Activated naive CD4-positive, alpha-beta T cell treated with anti-CD3 and anti-CD28 coated beads, Interleukin-2, amount 50 U/mL, for 72 hours (primary cell): ENCODE results near the gene SPINK2. TPM values are rescaled to one million over a fixed set of nuclear protein-coding genes. Genes with fewer than 3 reads are reported as not detected.

Experiments used
- ATAC-seq, 2 donors: fragments of 150-1000 bp; cut with Tn5 transposase; 2 replicates each; pipeline ENCODE4 v1.10.0; 2021; ENCODE audit warnings: mild to moderate bottlenecking in 2 of 2, moderate library complexity in 2 of 2
- DNase-seq, 2 donors: peaks; one replicate each; pipeline ENCODE4 v3.0.0; 2021 to 2022; ENCODE audit warnings: low spot score in 2 of 2
- H3K27ac Mint-ChIP-seq, 2 donors: one replicate each; pipeline ENCODE4 v1.8.0; 2022; ENCODE audit warnings: mild to moderate bottlenecking in 2 of 2, mixed read lengths in 2 of 2
- H3K36me3 Mint-ChIP-seq, 2 donors: one replicate each; pipeline ENCODE4 v1.8.0; 2022; ENCODE audit warnings: mixed read lengths in 2 of 2
- H3K9me3 Mint-ChIP-seq, 2 donors: one replicate each; pipeline ENCODE4 v1.8.0; 2022; ENCODE audit warnings: mixed read lengths in 2 of 2
- total RNA-seq, 2 donors: library from RNA; stranded (reverse); gene quantifications; one replicate each; pipeline ENCODE4 v1.2.3, GENCODE V29; 2022

SPINK2 gene
- total RNA-seq, 2 donors from 2014 or later, result 1.1 TPM; not detected in 1

GRCh38 chr4:56817840-56818491, 3.5 kb downstream of the SPINK2 start:
- H3K9me3 Mint-ChIP-seq, result no peaks in the 10 kb centered on the region
- H3K27ac Mint-ChIP-seq, result peak overlapping the region; percentile 39
- peak; percentile 84 to 88 for ATAC-seq
- peaks cover 0 to 6% of the 10 kb centered on the region in 2 donors for H3K36me3 Mint-ChIP-seq
- DNase-seq, result peak; percentile 33 to 59

- no peaks in the 10 kb centered on the region for H3K9me3 Mint-ChIP-seq
- no peaks in the 10 kb centered on the region for H3K36me3 Mint-ChIP-seq
- DNase-seq, result no peak
- no peak for ATAC-seq
- H3K27ac Mint-ChIP-seq, result no peak overlapping the region
These were observed 14.8 kb downstream of the SPINK2 start for GRCh38 chr4:56806666-56807065.

GRCh38 chr4:56804551-56804950, 16.9 kb downstream of the SPINK2 start:
- Mint-ChIP-seq H3K36me3 (no peaks in the 10 kb centered on the region), H3K27ac (no peak overlapping the region), H3K9me3 (no peaks in the 10 kb centered on the region)
- DNase-seq (no peak), ATAC-seq (peak; percentile 21 to 71)

DNA sequence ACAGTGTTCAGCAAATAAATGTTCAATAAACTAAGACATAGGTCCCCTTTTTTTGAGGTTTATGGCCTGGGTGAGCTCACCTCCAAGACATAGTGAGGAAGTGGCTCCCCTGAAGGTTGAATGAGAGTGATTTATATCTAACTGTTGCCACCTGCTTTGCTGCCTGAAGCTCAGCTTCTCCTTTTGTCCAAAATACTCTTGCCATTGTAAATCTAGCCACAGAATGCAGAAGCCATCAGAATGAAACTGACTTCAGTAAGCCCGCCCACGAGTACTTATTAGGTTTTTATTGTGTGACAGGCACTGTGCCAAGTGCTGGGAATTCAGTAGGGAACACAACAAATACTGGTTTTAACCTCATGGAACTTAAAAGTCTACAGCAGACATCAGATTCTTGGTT, 18.0 kb downstream of the SPINK2 start:
- DNase-seq, result peak in 1 of 2 donors; percentile 8
- ATAC-seq, result peak in 1 of 2 donors; percentile 12
- Mint-ChIP-seq H3K27ac (no peak overlapping the region), H3K9me3 (no peaks in the 10 kb centered on the region), H3K36me3 (no peaks in the 10 kb centered on the region)

DNA sequence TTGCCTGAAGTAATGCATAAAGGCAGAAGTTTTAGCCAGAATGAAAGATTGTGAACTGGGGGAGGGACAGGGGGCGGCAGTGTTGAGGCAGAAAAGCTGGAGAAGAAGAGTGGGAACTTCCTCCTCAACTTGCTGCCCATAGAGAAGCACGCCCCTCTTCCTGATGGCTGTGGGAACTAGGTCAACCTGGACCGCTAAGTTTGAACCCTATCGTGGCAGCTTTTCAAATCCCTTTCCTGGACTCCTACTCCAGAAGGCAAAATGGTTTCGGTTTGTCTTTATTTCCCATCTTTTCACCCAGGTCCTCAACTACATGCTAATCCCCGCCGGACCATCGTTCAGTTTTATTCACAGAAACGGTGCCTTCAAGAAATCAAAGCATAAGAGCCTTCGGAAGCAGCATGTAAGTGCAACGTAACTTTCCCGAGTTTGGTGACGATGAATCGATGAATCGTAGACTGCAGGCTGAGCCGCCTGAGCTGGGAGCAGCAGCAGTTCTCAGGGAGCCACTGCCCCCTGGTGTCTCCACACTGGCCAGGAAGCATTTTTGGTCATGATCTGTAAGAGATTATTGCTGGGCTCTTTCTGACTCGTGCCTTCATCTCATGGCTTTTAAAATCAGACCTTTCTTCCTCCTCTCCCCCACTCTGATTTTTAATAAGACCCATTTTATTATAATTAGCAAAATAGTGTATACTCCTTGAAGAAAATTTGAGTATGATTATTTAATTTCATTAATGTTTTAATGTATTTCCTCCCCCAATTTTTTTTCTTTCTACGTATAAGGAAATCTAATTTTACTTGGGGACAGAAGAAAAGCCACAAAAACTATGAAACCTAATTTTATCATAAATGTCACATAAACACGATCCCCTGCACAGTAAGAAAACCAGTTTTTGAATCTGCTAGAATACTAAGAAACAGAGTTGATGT, 21.4 kb downstream of the SPINK2 start:
- H3K9me3 Mint-ChIP-seq, result no peaks in the 10 kb centered on the region
- H3K36me3 Mint-ChIP-seq, result no peaks in the 10 kb centered on the region
- peak; percentile 78 to 84 for DNase-seq
- peak; percentile 93 to 99 for ATAC-seq
- peak overlapping the region in 1 of 2 donors; percentile 88 for H3K27ac Mint-ChIP-seq

- no peak for ATAC-seq
- no peaks in the 10 kb centered on the region for H3K36me3 Mint-ChIP-seq
- no peaks in the 10 kb centered on the region for H3K9me3 Mint-ChIP-seq
- peak overlapping the region in 1 of 2 donors; percentile 88 for H3K27ac Mint-ChIP-seq
- DNase-seq, result no peak
These were observed 22.2 kb downstream of the SPINK2 start for GRCh38 chr4:56799161-56799759.

- DNase-seq (no peak), ATAC-seq (no peak)
- Mint-ChIP-seq H3K9me3 (no peaks in the 10 kb centered on the region), H3K36me3 (no peaks in the 10 kb centered on the region), H3K27ac (no peak overlapping the region)
These were observed 25.3 kb downstream of the SPINK2 start for GRCh38 chr4:56796211-56796610.

GRCh38 chr4:56791316-56791715, 30.2 kb downstream of the SPINK2 start:
- Mint-ChIP-seq H3K9me3 (no peaks in the 10 kb centered on the region), H3K36me3 (no peaks in the 10 kb centered on the region), H3K27ac (no peak overlapping the region)
- DNase-seq, result no peak
- no peak for ATAC-seq

DNA sequence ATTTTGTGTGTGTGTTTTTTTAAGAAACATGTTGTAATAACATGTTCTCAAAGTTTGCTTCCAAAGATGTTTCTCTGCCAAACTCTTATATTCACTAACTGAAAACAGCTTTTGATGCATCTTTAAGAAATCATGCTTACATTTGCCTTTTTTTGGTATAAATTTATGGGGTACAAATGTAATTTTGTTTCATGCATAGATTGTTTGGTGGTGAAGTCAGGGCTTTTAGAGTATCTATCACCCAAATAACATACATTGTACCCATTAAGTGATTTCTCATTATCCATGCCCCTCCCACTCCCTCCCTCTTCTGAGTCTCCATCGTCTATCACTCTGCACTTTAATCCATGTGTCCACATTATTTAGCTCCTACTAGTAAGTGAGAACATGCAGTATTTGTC, 30.8 kb downstream of the SPINK2 start:
- ATAC-seq, result no peak
- no peak for DNase-seq
- Mint-ChIP-seq H3K36me3 (no peaks in the 10 kb centered on the region), H3K27ac (no peak overlapping the region), H3K9me3 (no peaks in the 10 kb centered on the region)

GRCh38 chr4:56788081-56788480, 33.4 kb downstream of the SPINK2 start:
- ATAC-seq (no peak), DNase-seq (no peak)
- Mint-ChIP-seq H3K27ac (no peak overlapping the region), H3K36me3 (no peaks in the 10 kb centered on the region), H3K9me3 (no peaks in the 10 kb centered on the region)

GRCh38 chr4:56787380-56787779, 34.1 kb downstream of the SPINK2 start:
- DNase-seq (no peak), ATAC-seq (no peak)
- H3K36me3 Mint-ChIP-seq, result no peaks in the 10 kb centered on the region
- no peak overlapping the region for H3K27ac Mint-ChIP-seq
- H3K9me3 Mint-ChIP-seq, result no peaks in the 10 kb centered on the region

- H3K27ac Mint-ChIP-seq, result no peak overlapping the region
- no peaks in the 10 kb centered on the region for H3K36me3 Mint-ChIP-seq
- no peak for ATAC-seq
- H3K9me3 Mint-ChIP-seq, result no peaks in the 10 kb centered on the region
- DNase-seq, result no peak
These were observed 34.5 kb downstream of the SPINK2 start for GRCh38 chr4:56786955-56787354.

DNA sequence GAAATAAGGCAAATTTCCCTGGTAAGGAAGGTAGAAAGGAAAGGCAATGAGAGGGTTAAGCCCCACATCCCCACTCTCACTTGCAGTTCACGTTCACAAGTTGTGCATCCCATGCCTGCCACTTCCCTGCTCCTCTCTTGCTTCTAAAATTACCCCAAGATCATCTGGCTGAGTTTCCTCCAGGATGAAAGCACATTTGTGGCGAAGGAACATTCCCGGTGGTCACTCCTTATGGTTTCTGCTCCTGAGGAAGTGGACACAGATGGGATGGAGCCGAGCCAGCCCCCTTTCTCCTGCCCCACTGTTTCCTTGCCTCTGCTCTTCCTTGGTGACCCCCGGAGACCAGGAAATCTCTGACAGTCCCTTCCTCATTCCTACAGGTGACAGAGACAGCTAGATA, 37.5 kb downstream of the SPINK2 start:
- H3K27ac Mint-ChIP-seq, result no peak overlapping the region
- no peaks in the 10 kb centered on the region for H3K36me3 Mint-ChIP-seq
- DNase-seq, result no peak
- ATAC-seq, result no peak
- H3K9me3 Mint-ChIP-seq, result no peaks in the 10 kb centered on the region

GRCh38 chr4:56782019-56782418, 39.5 kb downstream of the SPINK2 start:
- no peaks in the 10 kb centered on the region for H3K9me3 Mint-ChIP-seq
- no peaks in the 10 kb centered on the region for H3K36me3 Mint-ChIP-seq
- no peak for DNase-seq
- no peak overlapping the region for H3K27ac Mint-ChIP-seq
- ATAC-seq, result no peak

DNA sequence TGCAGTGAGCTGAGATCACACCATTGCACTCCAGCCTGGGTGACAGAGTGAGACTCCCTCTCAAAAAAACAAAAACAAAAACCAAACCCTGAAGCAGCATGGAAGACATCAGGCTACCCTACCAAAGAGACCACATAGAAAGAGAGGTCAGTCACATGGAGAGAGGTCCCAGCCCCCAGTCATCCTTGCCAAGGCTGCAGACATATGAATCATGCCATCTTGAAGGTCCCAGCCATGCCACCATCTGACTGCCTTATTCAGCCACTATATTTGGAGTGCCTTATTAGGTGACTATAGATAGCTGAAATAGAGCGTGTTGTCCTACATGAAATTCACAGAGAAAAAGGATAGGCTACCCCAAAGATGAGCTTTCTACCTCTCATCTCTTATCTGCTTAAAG, 48.2 kb downstream of the SPINK2 start:
- Mint-ChIP-seq H3K9me3 (no peaks in the 10 kb centered on the region), H3K27ac (no peak overlapping the region), H3K36me3 (no peaks in the 10 kb centered on the region)
- ATAC-seq (no peak), DNase-seq (no peak)

DNA sequence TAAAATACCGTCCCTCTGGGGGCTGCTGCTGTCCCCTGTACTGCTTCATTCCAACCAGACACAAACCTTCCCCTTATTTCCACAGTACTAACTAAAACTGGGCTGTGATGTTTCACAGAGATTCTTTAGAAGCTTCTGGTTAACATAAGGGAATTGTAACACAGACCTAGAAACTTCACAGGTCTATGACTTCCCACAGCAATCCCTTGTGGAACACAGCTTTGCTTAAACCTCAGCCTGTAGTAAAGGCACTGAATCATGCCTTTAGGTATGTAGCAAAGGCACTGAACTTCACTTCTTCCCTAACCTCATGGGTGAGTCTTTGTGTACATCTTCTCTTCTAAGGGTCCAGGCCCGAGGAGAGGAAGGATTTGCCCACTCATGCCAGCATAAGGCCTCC, 49.4 kb downstream of the SPINK2 start:
- peak overlapping the region in 1 of 2 donors; percentile 14 for H3K27ac Mint-ChIP-seq
- H3K9me3 Mint-ChIP-seq, result no peaks in the 10 kb centered on the region
- no peak for DNase-seq
- H3K36me3 Mint-ChIP-seq, result no peaks in the 10 kb centered on the region
- ATAC-seq, result no peak

DNA sequence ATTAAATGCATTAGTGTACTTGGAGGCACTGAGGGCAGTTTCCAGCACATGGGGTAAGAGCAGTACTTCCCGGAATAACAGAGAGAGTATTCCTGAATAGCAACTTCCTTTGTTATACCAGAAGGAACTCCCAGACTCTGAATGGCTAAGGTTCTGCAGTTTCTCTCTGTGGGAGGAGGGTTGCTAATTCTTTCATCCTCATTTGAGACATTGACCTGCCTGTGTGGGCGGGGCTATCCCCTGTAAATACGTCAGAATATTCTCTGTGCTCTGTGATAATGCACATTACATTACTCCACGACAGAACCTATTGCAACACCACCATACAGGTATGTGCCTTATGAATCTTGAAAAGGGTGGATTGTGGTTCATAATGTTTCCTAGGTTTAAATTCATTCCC, 52.7 kb downstream of the SPINK2 start:
- ATAC-seq (no peak), DNase-seq (no peak)
- Mint-ChIP-seq H3K27ac (no peak overlapping the region), H3K9me3 (no peaks in the 10 kb centered on the region), H3K36me3 (no peaks in the 10 kb centered on the region)
